SK-N-DZ (cell line): Measurements from ENCODE around the gene RHOBTB3.

Experiments used
- DNase-seq: peaks from one replicate; pipeline ENCODE4 v3.0.0-alpha.2; 2015; ENCODE audit warnings: low spot score

Gene RHOBTB3

GRCh38 chr5:95839658-95840057 lies 108.5 kb downstream of the RHOBTB3 start:
- DNase-seq: no peak

- no peak for DNase-seq
Observed at GRCh38 chr5:95840956-95841705, 110.0 kb downstream of the RHOBTB3 start.

- no peak for DNase-seq
Observed at GRCh38 chr5:95841914-95842812, 111.0 kb downstream of the RHOBTB3 start.

- DNase-seq: peak; percentile 68
Observed at GRCh38 chr5:95842854-95843544, 111.9 kb downstream of the RHOBTB3 start.

DNA sequence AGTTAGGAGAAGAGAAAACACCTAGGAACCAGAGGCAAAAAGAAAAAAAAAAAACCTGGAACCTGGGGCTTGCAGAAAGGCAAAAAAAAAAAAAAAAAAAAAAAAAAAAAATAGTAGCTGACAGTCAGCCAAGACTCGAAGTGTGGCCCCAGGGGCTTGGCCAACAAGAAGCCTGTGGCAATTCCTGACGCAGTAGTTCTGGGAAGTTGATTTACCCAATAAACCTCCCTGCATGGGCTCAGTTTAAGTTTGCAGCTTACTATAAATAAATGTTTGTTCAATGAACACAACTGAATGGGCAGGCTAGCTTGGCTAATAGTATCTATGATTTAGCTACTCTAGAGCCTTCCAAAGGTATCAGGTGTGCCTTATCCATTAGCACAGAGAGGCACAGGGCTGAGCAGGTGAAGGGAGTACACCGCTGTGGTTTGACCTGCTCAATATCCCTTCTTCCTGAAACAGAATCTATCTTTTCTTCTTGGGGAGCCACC lies 112.6 kb downstream of the RHOBTB3 start:
- DNase-seq: no peak

DNA sequence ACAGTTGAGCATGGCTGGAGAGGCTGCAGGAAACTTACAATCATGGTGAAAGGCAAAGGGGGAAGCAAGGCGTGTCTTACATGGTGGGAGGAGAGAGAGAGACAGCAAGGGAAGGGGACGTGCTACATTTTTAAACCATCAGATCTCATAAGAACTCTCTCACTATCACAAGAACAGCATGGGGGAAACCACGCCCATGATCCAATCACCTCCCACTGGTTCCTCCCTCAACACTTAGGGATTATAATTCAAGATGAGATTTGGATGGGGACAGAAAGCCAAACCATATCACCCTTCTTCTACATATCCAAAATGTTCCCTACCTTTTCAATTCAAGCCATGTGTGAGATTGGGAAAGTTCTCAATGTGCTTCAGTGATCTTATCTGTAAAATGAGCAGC lies 114.3 kb downstream of the RHOBTB3 start:
- DNase-seq: no peak
